Prostate gland (tissue), 2 donors: Measurements from ENCODE around the gene ARHGEF3.

Experiments used
- POLR2A ChIP-seq: fragments of 450-650 bp; IDR thresholded peaks from one replicate; pipeline ENCODE4 v1.6.1; 2016; ENCODE audit warnings: antibody characterized with exemption, mild to moderate bottlenecking
- TF ChIP-seq, protein P1 (sequence below), 4 experiments: fragments of 200-600 bp in 2 of 4; fragments of 450-650 bp in 2 of 4; sonication (generic) in 2 of 4; IDR thresholded peaks; 1 replicate in 3 of 4; 2 replicates in 1 of 4; pipeline ENCODE4 v1.5.1; 2016 to 2019; ENCODE audit warnings: antibody characterized with exemption in 4 of 4, mild to moderate bottlenecking in 2 of 4, moderate library complexity in 2 of 4

DNA sequence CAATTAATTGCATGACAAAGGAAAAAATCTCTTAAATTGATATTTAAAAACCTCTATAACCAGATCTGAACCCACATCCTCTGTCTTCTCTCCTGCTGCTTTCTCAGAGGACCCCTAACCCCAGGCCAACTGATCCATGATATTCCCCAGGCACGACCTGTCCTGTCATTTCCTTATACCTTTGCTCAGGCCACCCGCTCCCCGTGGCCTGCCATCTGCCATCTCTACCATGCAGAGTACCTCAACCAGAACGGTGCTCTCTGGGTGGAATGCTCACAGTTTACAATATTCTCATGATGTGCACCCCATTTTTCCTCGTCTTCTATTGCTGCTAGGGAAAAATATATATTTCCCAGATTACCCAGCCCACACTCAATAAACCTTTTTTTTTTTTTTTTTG lies 57.7 kb downstream of the ARHGEF3 start:
- TF ChIP-seq, protein P1, sequence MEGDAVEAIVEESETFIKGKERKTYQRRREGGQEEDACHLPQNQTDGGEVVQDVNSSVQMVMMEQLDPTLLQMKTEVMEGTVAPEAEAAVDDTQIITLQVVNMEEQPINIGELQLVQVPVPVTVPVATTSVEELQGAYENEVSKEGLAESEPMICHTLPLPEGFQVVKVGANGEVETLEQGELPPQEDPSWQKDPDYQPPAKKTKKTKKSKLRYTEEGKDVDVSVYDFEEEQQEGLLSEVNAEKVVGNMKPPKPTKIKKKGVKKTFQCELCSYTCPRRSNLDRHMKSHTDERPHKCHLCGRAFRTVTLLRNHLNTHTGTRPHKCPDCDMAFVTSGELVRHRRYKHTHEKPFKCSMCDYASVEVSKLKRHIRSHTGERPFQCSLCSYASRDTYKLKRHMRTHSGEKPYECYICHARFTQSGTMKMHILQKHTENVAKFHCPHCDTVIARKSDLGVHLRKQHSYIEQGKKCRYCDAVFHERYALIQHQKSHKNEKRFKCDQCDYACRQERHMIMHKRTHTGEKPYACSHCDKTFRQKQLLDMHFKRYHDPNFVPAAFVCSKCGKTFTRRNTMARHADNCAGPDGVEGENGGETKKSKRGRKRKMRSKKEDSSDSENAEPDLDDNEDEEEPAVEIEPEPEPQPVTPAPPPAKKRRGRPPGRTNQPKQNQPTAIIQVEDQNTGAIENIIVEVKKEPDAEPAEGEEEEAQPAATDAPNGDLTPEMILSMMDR (IDR thresholded peaks at IDR 0.05) = no peak
- TF ChIP-seq POLR2A = no peak
